Caco-2 (cell line): ENCODE data around the gene HEBP1. TPM values are rescaled to one million over a fixed set of nuclear protein-coding genes. Genes with fewer than 3 reads are reported as not detected.

ENCODE experiments used
- BruUV-seq: library from RNA; stranded (reverse); fragments of 400-500 nt; replicated peaks from 2 replicates; lab custom pipeline; 2021; lab: Mats Ljungman, UMichigan
- CTCF ChIA-PET: fragments of 300-600 bp; sonication (Branson Sonifier 250); formaldehyde crosslinking; loops from one replicate; lab custom pipeline; 2022; ENCODE audit warnings: antibody characterized with exemption; lab: Charles Lee
- POLR2A ChIA-PET: fragments of 300-600 bp; sonication (Branson Sonifier 250); formaldehyde crosslinking; loops from one replicate; lab custom pipeline; 2022; ENCODE audit warnings: antibody characterized with exemption; lab: Charles Lee
- DNase-seq, 2 experiments: peaks; one replicate each; pipeline versions ENCODE4 v3.0.0 to v3.0.0-alpha.2; 2020 to 2022
- H3K27me3 ChIP-seq: replicated peaks from 2 replicates; pipeline ENCODE4 v1.6.0; 2011; ENCODE audit warnings: low read length; ENCODE audit not compliant: control insufficient read depth, insufficient read depth
- H3K36me3 ChIP-seq: 2 replicates; pipeline ENCODE4 v1.5.1; 2011; ENCODE audit warnings: low read length; ENCODE audit not compliant: control insufficient read depth, insufficient read depth
- H3K4me1 ChIP-seq: fragments of 250-450 bp; sonication (Bioruptor Pico); 2 replicates; pipeline ENCODE4 v1.5.1; 2020; ENCODE audit warnings: mild to moderate bottlenecking
- H3K4me3 ChIP-seq: 2 replicates; pipeline ENCODE4 v1.5.1; 2011; ENCODE audit warnings: low read depth, mild to moderate bottlenecking, control low read depth, low read length
- H3K9me3 ChIP-seq: fragments of 250-450 bp; sonication (Bioruptor Pico); 2 replicates; pipeline ENCODE4 v1.5.1; 2020; ENCODE audit warnings: mild to moderate bottlenecking, moderate library complexity
- H3K27ac Mint-ChIP-seq: one replicate; pipeline ENCODE4 v1.8.0; 2022; ENCODE audit warnings: mixed read lengths; ENCODE audit not compliant: unreplicated experiment
- H3K27me3 Mint-ChIP-seq: one replicate; pipeline ENCODE4 v1.8.0; 2022; ENCODE audit warnings: mixed read lengths; ENCODE audit not compliant: insufficient read depth, unreplicated experiment
- H3K36me3 Mint-ChIP-seq: one replicate; pipeline ENCODE4 v1.8.0; 2022; ENCODE audit warnings: mild to moderate bottlenecking, mixed read lengths; ENCODE audit not compliant: insufficient read depth, unreplicated experiment
- H3K4me1 Mint-ChIP-seq: one replicate; pipeline ENCODE4 v1.8.0; 2022; ENCODE audit warnings: low read depth, mixed read lengths; ENCODE audit not compliant: unreplicated experiment
- H3K4me3 Mint-ChIP-seq: one replicate; pipeline ENCODE4 v1.8.0; 2022; ENCODE audit warnings: mild to moderate bottlenecking, moderate library complexity, mixed read lengths; ENCODE audit not compliant: unreplicated experiment
- H3K9me3 Mint-ChIP-seq: one replicate; pipeline ENCODE4 v1.8.0; 2022; ENCODE audit warnings: mixed read lengths; ENCODE audit not compliant: unreplicated experiment
- intact Hi-C: fragments of 100-400 bp; cut with micrococcal nuclease; formaldehyde crosslinking; loops from one replicate; pipeline ENCODE4 v1.10.0; 2022; ENCODE audit not compliant: unreplicated experiment
- total RNA-seq: library from RNA; stranded (reverse); gene quantifications from 2 replicates; pipeline ENCODE4 v1.2.3, GENCODE V29; 2022
- TF ChIP-seq, protein P1 (sequence below), 2 experiments: fragments of 200-600 bp in 1 of 2; IDR thresholded peaks; 1 replicate in 1 of 2; 2 replicates in 1 of 2; pipeline versions ENCODE4 v1.5.1 to v1.8.0; 2011 to 2022; ENCODE audit warnings: antibody characterized with exemption in 1 of 2, control low read depth in 1 of 2, inconsistent platforms in 1 of 2, low read depth in 1 of 2, low read length in 1 of 2, mild to moderate bottlenecking in 1 of 2, moderate library complexity in 1 of 2; ENCODE audit not compliant: insufficient read depth in 1 of 2, severe bottlenecking in 1 of 2, unreplicated experiment in 1 of 2

Gene HEBP1
- total RNA-seq, 1 experiment from 2014 or later: 55.8 TPM

- DNase-seq: no peak
- Histone ChIP-seq H3K9me3 (no peaks in the 10 kb centered on the region), H3K27me3 (no peaks in the 10 kb centered on the region), H3K36me3 (peaks cover 9% of the 10 kb centered on the region; the same call in 1 of the 2 replicates), H3K4me1 (peaks cover 23% of the 10 kb centered on the region), H3K4me3 (no peak overlapping the region)
- H3K4me3 Mint-ChIP-seq: no peak overlapping the region
- no TSS peak for BruUV-seq
- H3K27ac Mint-ChIP-seq: no peak overlapping the region
- no peaks in the 10 kb centered on the region for H3K27me3 Mint-ChIP-seq
- peaks cover 12% of the 10 kb centered on the region for H3K36me3 Mint-ChIP-seq
- H3K9me3 Mint-ChIP-seq: no peaks in the 10 kb centered on the region
- POLR2A ChIA-PET: interaction anchor here (0.6 kb wide), 1 partner anchor 197 kb away, joined by 3 read pairs; no protein-coding TSS in a partner anchor
- H3K4me1 Mint-ChIP-seq: peaks cover under 1% of the 10 kb centered on the region
- intact Hi-C loops: no loop called here
- TF ChIP-seq, protein P1, sequence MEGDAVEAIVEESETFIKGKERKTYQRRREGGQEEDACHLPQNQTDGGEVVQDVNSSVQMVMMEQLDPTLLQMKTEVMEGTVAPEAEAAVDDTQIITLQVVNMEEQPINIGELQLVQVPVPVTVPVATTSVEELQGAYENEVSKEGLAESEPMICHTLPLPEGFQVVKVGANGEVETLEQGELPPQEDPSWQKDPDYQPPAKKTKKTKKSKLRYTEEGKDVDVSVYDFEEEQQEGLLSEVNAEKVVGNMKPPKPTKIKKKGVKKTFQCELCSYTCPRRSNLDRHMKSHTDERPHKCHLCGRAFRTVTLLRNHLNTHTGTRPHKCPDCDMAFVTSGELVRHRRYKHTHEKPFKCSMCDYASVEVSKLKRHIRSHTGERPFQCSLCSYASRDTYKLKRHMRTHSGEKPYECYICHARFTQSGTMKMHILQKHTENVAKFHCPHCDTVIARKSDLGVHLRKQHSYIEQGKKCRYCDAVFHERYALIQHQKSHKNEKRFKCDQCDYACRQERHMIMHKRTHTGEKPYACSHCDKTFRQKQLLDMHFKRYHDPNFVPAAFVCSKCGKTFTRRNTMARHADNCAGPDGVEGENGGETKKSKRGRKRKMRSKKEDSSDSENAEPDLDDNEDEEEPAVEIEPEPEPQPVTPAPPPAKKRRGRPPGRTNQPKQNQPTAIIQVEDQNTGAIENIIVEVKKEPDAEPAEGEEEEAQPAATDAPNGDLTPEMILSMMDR (IDR thresholded peaks at IDR 0.05; ENCODE audit: insufficient read depth in 1 of 2, low read depth in 1 of 2, low read length in 1 of 2, severe bottlenecking in 1 of 2, unreplicated experiment in 1 of 2): no peak
- CTCF ChIA-PET: interaction anchor here (0.6 to 2.5 kb wide), 8 partner anchors 8 to 294 kb away, joined by 3 to 5 read pairs (median 4); partner anchors contain the start of gene FAM234B
These were observed 15.9 kb downstream of the HEBP1 start for GRCh38 chr12:12984149-12984548.

DNA sequence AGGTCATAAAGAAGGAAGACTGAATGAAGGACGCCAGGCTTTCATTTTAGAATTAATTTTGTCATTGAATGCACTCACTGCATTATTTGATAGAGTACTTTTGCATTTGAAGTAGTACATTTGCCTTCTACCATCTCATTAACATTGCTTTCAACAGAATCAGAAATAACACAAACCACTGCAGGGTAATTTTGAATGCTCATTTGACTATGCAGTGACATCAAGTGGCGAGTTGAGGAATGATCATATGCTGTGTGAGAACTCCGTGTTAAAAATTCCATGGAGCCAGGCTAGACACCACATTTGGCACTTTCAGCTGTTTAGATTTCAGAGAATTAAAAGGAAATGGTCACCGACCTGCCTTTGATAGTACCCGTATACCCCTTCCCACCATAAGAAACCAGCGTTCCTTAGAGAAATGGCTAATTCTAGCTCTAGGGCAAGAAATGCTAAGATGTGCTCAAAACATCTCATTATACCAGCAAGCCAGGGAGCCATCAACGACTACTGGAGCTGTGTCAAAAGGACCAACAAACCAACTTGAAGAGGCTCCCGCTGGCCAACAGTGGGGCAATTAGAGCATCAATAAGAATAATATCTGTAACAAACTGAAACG is 16.5 kb downstream of the HEBP1 start:
- Histone ChIP-seq H3K4me1 (peaks cover 23% of the 10 kb centered on the region), H3K36me3 (peaks cover 7% of the 10 kb centered on the region; the same call in 1 of the 2 replicates), H3K4me3 (no peak overlapping the region), H3K9me3 (no peaks in the 10 kb centered on the region), H3K27me3 (no peaks in the 10 kb centered on the region)
- H3K27ac Mint-ChIP-seq: no peak overlapping the region
- POLR2A ChIA-PET: interaction anchor here (0.6 kb wide), 1 partner anchor 196 kb away, joined by 3 read pairs; no protein-coding TSS in a partner anchor
- no peaks in the 10 kb centered on the region for H3K4me1 Mint-ChIP-seq
- TF ChIP-seq, protein P1 (IDR thresholded peaks at IDR 0.05; ENCODE audit: insufficient read depth in 1 of 2, low read depth in 1 of 2, low read length in 1 of 2, severe bottlenecking in 1 of 2, unreplicated experiment in 1 of 2): peak; percentile 75 to 78
- no peak overlapping the region for H3K4me3 Mint-ChIP-seq
- H3K27me3 Mint-ChIP-seq: no peaks in the 10 kb centered on the region
- DNase-seq: peak in 1 of 2 experiments; percentile 70
- no TSS peak for BruUV-seq
- intact Hi-C loops: loop anchor here (1.0 kb wide), 4 partner anchors 67 to 229 kb away; no protein-coding TSS in a partner anchor
- CTCF ChIA-PET: interaction anchor here (0.6 to 2.5 kb wide), 10 partner anchors 9 to 295 kb away, joined by 3 to 6 read pairs (median 4); partner anchors contain the start of gene FAM234B
- peaks cover 12% of the 10 kb centered on the region for H3K36me3 Mint-ChIP-seq
- H3K9me3 Mint-ChIP-seq: no peaks in the 10 kb centered on the region

- Histone ChIP-seq H3K4me3 (no peak overlapping the region), H3K9me3 (no peaks in the 10 kb centered on the region), H3K4me1 (peaks cover 21% of the 10 kb centered on the region), H3K36me3 (peaks cover 7% of the 10 kb centered on the region; the same call in 1 of the 2 replicates), H3K27me3 (no peaks in the 10 kb centered on the region)
- H3K9me3 Mint-ChIP-seq: no peaks in the 10 kb centered on the region
- CTCF ChIA-PET: interaction anchor here (0.6 to 2.5 kb wide), 6 partner anchors 10 to 273 kb away, joined by 3 to 6 read pairs (median 4); no protein-coding TSS in a partner anchor
- intact Hi-C loops: no loop called here
- DNase-seq: no peak
- POLR2A ChIA-PET: no interaction called here
- no peak overlapping the region for H3K27ac Mint-ChIP-seq
- H3K27me3 Mint-ChIP-seq: no peaks in the 10 kb centered on the region
- H3K36me3 Mint-ChIP-seq: peaks cover 12% of the 10 kb centered on the region
- BruUV-seq: no TSS peak
- no peak overlapping the region for H3K4me3 Mint-ChIP-seq
- TF ChIP-seq, protein P1 (IDR thresholded peaks at IDR 0.05; ENCODE audit: insufficient read depth in 1 of 2, low read depth in 1 of 2, low read length in 1 of 2, severe bottlenecking in 1 of 2, unreplicated experiment in 1 of 2): no peak
- H3K4me1 Mint-ChIP-seq: no peaks in the 10 kb centered on the region
These were observed 17.7 kb downstream of the HEBP1 start for GRCh38 chr12:12982331-12982730.
